GM13976 (cell line): Measurements from ENCODE around the gene FGB.

Experiments used
- DNase-seq: peaks from one replicate; pipeline ENCODE4 v3.0.0; 2012; ENCODE audit warnings: low spot score
- in situ Hi-C: fragments of 300-500 bp; cut with MboI; formaldehyde crosslinking; loops from one replicate; pipeline ENCODE4 v1.12.0; 2022; ENCODE audit warnings: low sequenced_read_pairs, mixed read lengths, inconsistent platforms; ENCODE audit not compliant: unreplicated experiment
- TF ChIP-seq, protein P1 (sequence below): IDR thresholded peaks from 2 replicates; pipeline ENCODE4 v1.5.1; 2012; ENCODE audit warnings: borderline replicate concordance, mild to moderate bottlenecking; ENCODE audit not compliant: insufficient read depth; ENCODE audit errors: extremely low read depth, missing control alignments, control extremely low read depth

FGB gene

DNA sequence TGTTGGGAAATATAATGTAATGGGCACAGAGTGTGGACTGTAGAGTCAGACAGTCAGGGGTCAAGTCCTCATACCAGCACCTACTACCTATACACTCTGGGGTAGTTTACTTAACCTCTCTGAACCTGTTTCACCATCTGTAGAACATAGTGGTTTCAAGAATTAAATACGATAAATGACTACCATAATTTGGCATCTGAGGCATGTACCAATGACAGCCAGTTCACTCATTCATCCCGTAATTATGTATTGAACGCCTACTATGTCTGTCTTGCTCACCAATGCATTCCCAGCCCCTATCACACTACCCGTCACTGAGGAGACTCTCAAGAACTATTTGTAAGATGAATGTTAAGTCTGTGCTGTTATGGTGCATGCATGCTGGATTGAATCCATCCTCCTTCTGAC is 2.0 kb upstream of the FGB start:
- TF ChIP-seq, protein P1, sequence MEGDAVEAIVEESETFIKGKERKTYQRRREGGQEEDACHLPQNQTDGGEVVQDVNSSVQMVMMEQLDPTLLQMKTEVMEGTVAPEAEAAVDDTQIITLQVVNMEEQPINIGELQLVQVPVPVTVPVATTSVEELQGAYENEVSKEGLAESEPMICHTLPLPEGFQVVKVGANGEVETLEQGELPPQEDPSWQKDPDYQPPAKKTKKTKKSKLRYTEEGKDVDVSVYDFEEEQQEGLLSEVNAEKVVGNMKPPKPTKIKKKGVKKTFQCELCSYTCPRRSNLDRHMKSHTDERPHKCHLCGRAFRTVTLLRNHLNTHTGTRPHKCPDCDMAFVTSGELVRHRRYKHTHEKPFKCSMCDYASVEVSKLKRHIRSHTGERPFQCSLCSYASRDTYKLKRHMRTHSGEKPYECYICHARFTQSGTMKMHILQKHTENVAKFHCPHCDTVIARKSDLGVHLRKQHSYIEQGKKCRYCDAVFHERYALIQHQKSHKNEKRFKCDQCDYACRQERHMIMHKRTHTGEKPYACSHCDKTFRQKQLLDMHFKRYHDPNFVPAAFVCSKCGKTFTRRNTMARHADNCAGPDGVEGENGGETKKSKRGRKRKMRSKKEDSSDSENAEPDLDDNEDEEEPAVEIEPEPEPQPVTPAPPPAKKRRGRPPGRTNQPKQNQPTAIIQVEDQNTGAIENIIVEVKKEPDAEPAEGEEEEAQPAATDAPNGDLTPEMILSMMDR: no peak
- in situ Hi-C loops: no loop called here
- DNase-seq: no peak

DNA sequence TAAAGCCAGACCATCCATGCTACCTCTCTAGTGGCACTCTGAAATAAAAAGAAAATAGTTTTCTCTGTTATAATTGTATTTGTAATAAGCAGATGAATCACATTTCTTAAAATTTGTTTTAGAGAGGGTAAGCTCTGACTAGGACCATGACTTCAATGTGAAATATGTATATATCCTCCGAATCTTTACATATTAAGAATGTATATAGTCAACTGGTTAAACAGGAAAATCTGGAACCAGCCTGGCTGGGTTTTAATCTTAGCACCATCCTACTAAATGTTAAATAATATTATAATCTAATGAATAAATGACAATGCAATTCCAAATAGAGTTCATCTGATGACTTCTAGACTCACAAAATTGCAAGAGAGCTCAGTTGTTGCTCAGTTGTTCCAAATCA is 1.5 kb downstream of the FGB start:
- TF ChIP-seq, protein P1: no peak
- DNase-seq: no peak
- in situ Hi-C loops: no loop called here

DNA sequence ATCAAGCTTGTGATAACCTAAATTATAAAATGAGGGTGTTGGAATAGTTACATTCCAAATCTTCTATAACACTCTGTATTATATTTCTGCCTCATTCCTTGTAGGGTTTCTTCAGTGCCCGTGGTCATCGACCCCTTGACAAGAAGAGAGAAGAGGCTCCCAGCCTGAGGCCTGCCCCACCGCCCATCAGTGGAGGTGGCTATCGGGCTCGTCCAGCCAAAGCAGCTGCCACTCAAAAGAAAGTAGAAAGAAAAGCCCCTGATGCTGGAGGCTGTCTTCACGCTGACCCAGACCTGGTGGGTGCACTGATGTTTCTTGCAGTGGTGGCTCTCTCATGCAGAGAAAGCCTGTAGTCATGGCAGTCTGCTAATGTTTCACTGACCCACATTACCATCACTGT is 2.9 kb downstream of the FGB start:
- DNase-seq: no peak
- in situ Hi-C loops: no loop called here

DNA sequence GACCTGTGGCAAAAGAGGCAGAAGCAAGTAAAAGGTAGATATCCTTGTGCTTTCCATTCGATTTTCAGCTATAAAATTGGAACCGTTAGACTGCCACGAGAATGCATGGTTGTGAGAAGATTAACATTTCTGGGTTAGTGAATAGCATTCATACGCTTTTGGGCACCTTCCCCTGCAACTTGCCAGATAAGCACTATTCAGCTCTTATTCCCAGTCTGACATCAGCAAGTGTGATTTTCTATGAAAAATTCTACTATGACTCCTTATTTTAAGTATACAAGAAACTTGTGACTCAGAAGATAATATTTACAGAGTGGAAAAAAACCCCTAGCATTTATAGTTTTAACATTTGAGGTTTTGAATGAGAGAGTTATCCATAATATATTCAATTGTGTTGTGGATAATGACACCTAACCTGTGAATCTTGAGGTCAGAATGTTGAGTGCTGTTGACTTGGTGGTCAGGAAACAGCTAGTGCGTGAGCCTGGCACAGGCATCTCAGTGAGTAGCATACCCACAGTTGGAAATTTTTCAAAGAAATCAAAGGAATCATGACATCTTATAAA is 3.9 kb downstream of the FGB start:
- DNase-seq: no peak
- in situ Hi-C loops: no loop called here

More for the DNA sequence above, 2.9 kb downstream of the FGB start:
- TF ChIP-seq, protein P1: no peak

DNA sequence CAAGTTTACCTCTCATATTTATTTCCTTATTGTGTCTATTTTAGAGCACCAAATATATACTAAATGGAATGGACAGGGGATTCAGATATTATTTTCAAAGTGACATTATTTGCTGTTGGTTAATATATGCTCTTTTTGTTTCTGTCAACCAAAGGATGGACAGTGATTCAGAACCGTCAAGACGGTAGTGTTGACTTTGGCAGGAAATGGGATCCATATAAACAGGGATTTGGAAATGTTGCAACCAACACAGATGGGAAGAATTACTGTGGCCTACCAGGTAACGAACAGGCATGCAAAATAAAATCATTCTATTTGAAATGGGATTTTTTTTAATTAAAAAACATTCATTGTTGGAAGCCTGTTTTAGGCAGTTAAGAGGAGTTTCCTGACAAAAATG is 6.2 kb downstream of the FGB start:
- TF ChIP-seq, protein P1: no peak
- in situ Hi-C loops: no loop called here
- no peak for DNase-seq

More for the DNA sequence above, 3.9 kb downstream of the FGB start:
- TF ChIP-seq, protein P1: no peak

DNA sequence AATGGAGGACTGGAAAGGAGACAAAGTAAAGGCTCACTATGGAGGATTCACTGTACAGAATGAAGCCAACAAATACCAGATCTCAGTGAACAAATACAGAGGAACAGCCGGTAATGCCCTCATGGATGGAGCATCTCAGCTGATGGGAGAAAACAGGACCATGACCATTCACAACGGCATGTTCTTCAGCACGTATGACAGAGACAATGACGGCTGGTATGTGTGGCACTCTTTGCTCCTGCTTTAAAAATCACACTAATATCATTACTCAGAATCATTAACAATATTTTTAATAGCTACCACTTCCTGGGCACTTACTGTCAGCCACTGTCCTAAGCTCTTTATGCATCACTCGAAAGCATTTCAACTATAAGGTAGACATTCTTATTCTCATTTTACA is 6.8 kb downstream of the FGB start:
- in situ Hi-C loops: no loop called here
- no peak for DNase-seq
- TF ChIP-seq, protein P1: no peak
